Measurements from ENCODE around the gene HPCAL4.

HPCAL4 gene

DNA sequence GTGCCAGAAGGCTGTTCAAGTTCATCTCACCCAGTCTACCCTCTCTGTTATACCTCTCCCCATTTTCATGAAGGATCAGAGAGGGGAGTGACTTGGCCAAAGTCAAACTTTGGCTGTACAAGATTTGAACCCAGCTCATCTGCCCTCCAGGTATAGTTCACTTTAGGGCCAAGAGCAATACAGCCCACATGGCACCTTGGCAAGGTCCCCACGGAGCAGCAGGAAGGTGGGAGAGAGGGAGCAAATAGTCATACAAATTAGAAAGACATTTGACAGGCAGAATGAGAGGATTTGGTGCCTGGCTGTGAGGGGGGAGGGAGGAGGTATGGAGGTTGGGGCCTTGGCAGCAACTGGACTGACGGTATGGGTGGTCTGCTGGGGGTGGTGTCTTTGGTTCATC lies 1.0 kb downstream of the HPCAL4 start:
- no peak for ATAC-seq
- Mint-ChIP-seq H3K9me3 (no peaks in the 10 kb centered on the region), H3K4me3 (peak overlapping the region; percentile 47), H3K27me3 (peaks cover 77% of the 10 kb centered on the region), H3K27ac (peak overlapping the region; percentile 7), H3K4me1 (peaks cover 23% of the 10 kb centered on the region), H3K36me3 (no peaks in the 10 kb centered on the region)

DNA sequence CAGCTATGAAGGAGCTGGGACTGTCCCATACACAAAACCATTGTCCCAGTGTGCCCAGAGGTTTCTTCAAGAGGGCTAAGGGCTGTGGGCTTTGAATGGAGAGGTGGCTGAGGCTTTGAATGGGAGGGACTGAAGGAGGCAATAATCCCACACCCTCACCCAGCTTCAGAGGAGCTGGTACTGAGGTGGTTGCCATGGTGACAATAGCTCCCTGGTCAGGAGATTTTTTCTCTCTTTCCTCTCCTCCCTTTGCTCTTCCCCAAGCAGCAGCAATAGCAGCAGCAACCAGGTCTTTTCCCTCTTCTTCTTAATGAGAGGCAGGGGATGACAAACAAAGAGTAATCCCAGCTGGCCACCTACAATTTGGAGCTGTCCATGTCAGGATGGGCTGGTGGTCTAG lies 1.6 kb downstream of the HPCAL4 start:
- H3K4me3 Mint-ChIP-seq: no peak overlapping the region
- H3K27me3 Mint-ChIP-seq: peaks cover 78% of the 10 kb centered on the region
- no peak for ATAC-seq
- H3K27ac Mint-ChIP-seq: no peak overlapping the region
- H3K4me1 Mint-ChIP-seq: peaks cover 20% of the 10 kb centered on the region
- no peaks in the 10 kb centered on the region for H3K36me3 Mint-ChIP-seq
- no peaks in the 10 kb centered on the region for H3K9me3 Mint-ChIP-seq

DNA sequence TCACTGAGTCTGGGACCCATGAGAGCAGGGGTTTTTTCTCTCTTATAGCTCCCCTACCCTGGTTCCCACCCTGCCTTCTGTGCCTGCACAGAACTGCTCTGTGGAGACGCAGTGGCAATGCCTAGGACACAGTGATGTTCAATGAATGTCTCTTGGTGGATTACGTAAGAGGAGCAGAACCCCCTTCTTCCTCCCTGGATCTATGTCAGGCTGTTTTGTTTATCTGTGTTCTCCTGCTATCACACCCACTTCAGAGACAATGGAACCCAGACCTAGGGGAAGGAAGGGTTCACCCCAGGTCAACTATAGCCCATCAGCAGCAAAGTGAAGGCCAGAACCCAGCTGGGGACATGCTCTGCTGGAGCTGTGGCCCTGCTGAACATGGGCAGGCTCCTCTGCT lies 2.0 kb downstream of the HPCAL4 start:
- Mint-ChIP-seq H3K27me3 (peaks cover 82% of the 10 kb centered on the region), H3K9me3 (no peaks in the 10 kb centered on the region), H3K4me3 (no peak overlapping the region), H3K27ac (no peak overlapping the region), H3K36me3 (no peaks in the 10 kb centered on the region), H3K4me1 (peaks cover 20% of the 10 kb centered on the region)
- no peak for ATAC-seq

DNA sequence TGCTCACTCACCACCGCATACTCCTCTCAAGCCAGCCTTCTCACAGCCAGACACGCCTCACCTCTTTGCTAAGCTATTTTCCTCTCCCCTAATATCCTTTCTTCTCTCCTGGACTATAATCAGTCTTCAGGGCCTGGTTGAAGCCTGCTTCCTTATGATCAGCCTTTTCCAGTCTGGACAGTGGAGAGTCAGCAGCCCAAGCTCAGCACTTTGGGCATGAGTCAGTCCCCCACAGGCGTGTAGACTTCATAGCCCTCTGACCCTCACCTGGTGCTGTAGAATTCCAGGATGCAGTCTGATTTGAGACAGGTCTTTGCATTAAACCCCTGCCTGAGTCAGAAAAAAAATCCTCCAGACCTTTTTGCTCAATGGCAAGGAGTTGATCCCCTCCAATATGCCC lies 2.5 kb downstream of the HPCAL4 start:
- no peak for ATAC-seq
- no peaks in the 10 kb centered on the region for H3K36me3 Mint-ChIP-seq
- H3K4me1 Mint-ChIP-seq: peaks cover 20% of the 10 kb centered on the region
- H3K27ac Mint-ChIP-seq: no peak overlapping the region
- H3K9me3 Mint-ChIP-seq: no peaks in the 10 kb centered on the region
- no peak overlapping the region for H3K4me3 Mint-ChIP-seq
- peaks cover 84% of the 10 kb centered on the region for H3K27me3 Mint-ChIP-seq

DNA sequence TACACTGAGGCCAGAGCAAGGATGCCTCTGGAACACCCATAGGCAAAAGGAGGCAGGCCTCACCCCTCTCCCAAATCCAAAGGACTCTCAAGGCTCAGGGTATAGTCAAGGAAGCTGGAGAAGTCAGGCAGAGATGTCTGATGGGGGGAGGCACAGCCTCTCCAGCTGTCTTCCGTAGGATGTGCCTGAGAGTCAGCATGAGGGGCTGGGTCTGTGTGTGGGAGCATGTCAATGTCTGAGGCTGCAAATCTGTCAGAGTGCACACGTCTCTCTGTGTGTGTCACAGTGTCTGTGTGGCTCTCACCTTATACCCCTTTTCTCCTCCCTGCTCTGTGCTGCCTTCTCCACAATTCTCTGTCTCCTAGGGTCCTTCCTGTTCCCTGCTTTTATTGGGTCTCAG lies 4.0 kb downstream of the HPCAL4 start:
- no peaks in the 10 kb centered on the region for H3K9me3 Mint-ChIP-seq
- H3K4me1 Mint-ChIP-seq: peaks cover 16% of the 10 kb centered on the region
- H3K4me3 Mint-ChIP-seq: no peak overlapping the region
- peaks cover 92% of the 10 kb centered on the region for H3K27me3 Mint-ChIP-seq
- H3K27ac Mint-ChIP-seq: no peak overlapping the region
- no peak for ATAC-seq
- H3K36me3 Mint-ChIP-seq: no peaks in the 10 kb centered on the region

DNA sequence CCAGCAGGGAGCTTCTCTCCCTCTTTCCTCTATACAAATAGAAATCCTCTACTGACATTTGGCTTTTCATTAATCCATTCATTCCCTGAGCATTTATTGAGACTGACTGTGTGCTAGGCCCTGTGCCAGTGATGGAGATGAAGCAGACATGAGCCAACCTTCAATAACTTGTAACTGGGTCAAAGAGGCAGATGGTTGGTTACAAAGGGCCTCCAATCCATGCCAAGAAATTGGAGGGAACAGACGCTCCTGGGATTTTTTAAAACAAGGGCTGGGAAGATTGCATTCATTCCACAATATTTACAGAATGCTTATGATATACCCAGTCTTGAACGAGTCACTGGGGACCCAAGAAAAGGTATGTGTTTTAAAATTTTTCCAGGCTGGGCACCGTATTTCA lies 6.2 kb downstream of the HPCAL4 start:
- H3K4me1 Mint-ChIP-seq: peaks cover 2% of the 10 kb centered on the region
- no peak for ATAC-seq
- H3K9me3 Mint-ChIP-seq: no peaks in the 10 kb centered on the region
- no peak overlapping the region for H3K27ac Mint-ChIP-seq
- H3K36me3 Mint-ChIP-seq: no peaks in the 10 kb centered on the region
- H3K27me3 Mint-ChIP-seq: peaks cover 77% of the 10 kb centered on the region
- no peak overlapping the region for H3K4me3 Mint-ChIP-seq

DNA sequence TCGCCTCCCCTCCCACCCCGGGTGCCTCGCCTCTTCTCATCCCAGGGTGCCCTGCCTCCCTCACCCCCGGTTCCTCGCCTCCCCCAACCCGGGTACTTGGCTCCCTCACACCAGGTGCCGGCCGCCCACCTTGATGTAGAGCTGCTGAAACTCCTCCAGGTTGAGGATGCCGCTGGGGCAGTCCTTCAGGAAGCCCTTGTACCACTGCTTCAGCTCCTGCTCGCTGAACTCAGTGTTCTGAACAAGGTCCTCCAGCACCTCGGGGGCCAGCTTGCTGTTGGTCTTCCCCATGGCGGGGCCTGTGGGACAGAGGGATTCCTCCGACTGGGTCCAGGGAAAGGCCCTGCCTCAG lies 6.9 kb downstream of the HPCAL4 start:
- peaks cover 70% of the 10 kb centered on the region for H3K27me3 Mint-ChIP-seq
- no peaks in the 10 kb centered on the region for H3K9me3 Mint-ChIP-seq
- no peaks in the 10 kb centered on the region for H3K36me3 Mint-ChIP-seq
- no peak for ATAC-seq
- no peaks in the 10 kb centered on the region for H3K4me1 Mint-ChIP-seq
- H3K4me3 Mint-ChIP-seq: no peak overlapping the region
- no peak overlapping the region for H3K27ac Mint-ChIP-seq

DNA sequence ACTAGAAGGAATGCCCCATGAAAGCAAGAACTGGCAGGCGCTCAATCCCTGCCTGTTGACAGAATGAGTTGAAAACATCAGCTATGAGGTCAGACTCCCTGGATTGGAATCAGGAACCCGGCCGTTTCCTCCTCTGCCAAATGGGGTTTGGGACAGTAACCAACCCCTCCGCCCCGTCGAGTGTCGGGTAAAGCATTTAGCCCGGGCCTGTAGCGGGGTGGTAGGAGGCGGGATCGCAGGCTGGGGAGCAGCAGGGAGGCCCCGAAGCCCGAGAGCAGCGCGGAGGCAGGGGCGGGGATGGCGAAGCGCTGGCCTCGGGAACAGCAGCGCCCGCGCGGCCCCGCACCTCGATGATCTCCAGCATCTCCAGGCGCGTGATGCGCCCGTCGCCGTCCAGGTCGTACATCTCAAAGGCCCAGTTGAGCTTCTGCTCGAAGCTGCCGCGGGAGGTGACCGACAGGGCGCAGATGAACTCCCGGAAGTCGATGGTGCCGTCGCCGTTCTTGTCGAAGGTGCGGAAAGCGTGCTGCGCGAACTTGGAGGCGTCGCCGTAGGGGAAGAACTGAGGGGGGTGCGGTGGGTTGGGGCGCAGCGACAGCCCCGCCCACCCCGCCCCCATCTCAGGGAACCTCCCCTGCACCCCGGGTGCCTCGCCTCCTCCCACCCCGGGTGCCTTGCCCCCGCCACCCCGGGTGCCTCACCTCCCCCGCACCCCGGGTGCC lies 7.5 kb downstream of the HPCAL4 start:
- peak; percentile 70 for ATAC-seq
- no peak overlapping the region for H3K4me3 Mint-ChIP-seq

DNA sequence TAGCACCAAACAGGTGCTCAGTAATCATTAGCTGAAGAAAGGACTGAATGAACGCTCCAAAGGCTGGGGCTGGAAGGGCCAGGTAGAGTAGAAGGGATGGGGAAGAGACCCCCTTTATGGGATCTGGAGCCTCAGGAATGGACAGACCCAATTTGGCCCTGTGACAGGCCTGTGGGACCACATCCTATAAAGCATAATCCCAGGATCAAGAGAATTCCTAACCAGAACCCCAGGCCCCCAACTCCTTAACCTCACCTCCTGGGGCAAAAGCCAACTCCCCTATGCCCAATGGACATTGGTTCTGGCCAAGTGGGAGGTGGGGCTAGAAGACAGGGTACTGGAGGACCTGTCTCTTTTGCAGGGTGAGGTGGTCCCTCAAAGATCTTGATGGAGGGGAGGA lies 9.2 kb downstream of the HPCAL4 start:
- H3K27ac Mint-ChIP-seq: no peak overlapping the region
- H3K9me3 Mint-ChIP-seq: no peaks in the 10 kb centered on the region
- H3K36me3 Mint-ChIP-seq: no peaks in the 10 kb centered on the region
- no peak overlapping the region for H3K4me3 Mint-ChIP-seq
- peaks cover 47% of the 10 kb centered on the region for H3K27me3 Mint-ChIP-seq
- no peaks in the 10 kb centered on the region for H3K4me1 Mint-ChIP-seq
- ATAC-seq: no peak

More for the DNA sequence above, 7.5 kb downstream of the HPCAL4 start:
- Mint-ChIP-seq H3K9me3 (no peaks in the 10 kb centered on the region), H3K4me1 (no peaks in the 10 kb centered on the region), H3K36me3 (no peaks in the 10 kb centered on the region), H3K27ac (no peak overlapping the region), H3K27me3 (peaks cover 64% of the 10 kb centered on the region)

DNA sequence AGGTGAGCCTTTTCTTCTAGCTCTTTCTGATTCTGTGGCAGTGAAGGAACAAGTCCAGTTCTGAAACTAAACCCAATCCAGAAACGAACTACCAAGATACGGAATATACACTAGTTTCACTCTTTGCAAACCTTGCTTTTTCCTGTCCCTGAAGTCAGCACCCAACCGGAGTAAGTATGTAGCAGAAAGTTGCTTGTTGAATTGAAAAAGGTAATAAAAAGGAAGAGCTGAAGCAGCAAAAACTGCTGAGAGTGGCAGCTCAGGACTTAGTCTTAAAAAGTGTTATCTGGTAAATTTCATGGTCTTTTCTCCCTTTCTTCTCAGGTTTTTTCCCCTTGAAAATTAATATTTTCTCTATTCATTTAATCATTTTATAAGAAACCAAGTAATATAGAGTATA lies 9.9 kb downstream of the HPCAL4 start:
- ATAC-seq: no peak
- H3K27ac Mint-ChIP-seq: no peak overlapping the region
- H3K4me3 Mint-ChIP-seq: no peak overlapping the region
- no peaks in the 10 kb centered on the region for H3K36me3 Mint-ChIP-seq
- peaks cover 40% of the 10 kb centered on the region for H3K27me3 Mint-ChIP-seq
- no peaks in the 10 kb centered on the region for H3K9me3 Mint-ChIP-seq
- no peaks in the 10 kb centered on the region for H3K4me1 Mint-ChIP-seq

DNA sequence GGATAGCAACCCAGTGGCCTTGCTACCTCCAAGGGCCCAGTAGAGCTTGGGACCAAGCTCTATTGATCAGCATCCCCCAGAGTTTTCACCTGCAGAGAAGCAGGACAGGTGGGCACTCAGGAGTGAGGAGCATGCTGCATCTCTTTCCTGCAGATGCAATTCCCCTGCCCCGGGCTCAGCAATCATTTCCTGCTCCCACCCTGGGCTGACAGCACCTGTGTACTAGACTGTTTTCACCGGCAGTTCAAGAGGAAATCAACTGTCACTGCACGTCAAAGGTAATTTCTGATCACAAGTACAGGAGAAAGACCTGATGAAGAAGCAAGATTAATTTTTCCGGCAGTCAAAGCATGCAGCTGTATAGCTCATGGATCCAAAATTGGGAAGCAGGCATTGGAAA lies 10.5 kb downstream of the HPCAL4 start:
- ATAC-seq: no peak
- no peaks in the 10 kb centered on the region for H3K4me1 Mint-ChIP-seq

DNA sequence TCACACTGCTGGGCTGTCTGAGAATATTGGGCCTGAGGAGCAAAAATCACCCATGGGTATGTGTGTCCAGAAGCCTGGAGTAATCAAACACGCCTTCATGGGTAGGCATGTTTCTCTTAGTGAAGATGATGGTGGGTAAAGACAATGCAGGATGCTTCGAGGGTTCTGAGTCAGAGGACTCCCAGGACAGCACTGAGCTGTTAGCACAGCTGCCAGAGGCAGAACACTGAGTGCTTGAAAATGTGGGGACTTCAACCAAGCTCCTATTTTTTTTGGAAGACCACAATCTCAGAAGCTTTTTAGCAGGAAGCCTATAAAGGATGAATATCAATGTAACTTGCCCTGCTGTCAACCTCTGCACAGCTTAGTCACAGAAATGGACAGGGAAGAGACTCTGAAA lies 11.4 kb downstream of the HPCAL4 start:
- H3K9me3 Mint-ChIP-seq: no peaks in the 10 kb centered on the region
- H3K4me1 Mint-ChIP-seq: no peaks in the 10 kb centered on the region
- no peak overlapping the region for H3K4me3 Mint-ChIP-seq
- ATAC-seq: no peak
- H3K27ac Mint-ChIP-seq: no peak overlapping the region
- H3K36me3 Mint-ChIP-seq: no peaks in the 10 kb centered on the region
- H3K27me3 Mint-ChIP-seq: peaks cover 25% of the 10 kb centered on the region

More for the DNA sequence above, 10.5 kb downstream of the HPCAL4 start:
- no peaks in the 10 kb centered on the region for H3K9me3 Mint-ChIP-seq
- H3K36me3 Mint-ChIP-seq: no peaks in the 10 kb centered on the region
- H3K27ac Mint-ChIP-seq: no peak overlapping the region
- no peak overlapping the region for H3K4me3 Mint-ChIP-seq
- peaks cover 34% of the 10 kb centered on the region for H3K27me3 Mint-ChIP-seq

DNA sequence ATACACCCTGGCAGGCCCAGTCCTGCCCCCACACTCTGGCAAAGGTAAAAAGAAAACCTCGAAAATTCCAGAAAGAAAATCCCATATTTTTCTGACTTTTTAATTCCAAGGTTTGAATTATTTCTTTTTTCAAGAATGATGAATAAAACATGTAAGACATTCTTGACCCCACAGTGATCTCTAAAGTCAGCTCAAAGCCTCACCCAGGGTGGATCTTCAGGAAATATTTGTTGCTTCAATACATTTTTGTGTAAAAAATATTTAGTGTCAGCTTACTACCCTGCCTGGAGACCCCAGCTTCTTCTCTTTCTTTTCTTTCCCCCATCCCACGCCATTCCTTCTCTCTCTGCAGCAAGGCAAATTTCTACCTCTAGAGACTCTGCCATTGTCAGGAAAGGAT lies 12.3 kb downstream of the HPCAL4 start:
- Mint-ChIP-seq H3K9me3 (no peaks in the 10 kb centered on the region), H3K27me3 (peaks cover 17% of the 10 kb centered on the region), H3K27ac (no peak overlapping the region), H3K36me3 (no peaks in the 10 kb centered on the region), H3K4me3 (no peak overlapping the region), H3K4me1 (no peaks in the 10 kb centered on the region)
- no peak for ATAC-seq

DNA sequence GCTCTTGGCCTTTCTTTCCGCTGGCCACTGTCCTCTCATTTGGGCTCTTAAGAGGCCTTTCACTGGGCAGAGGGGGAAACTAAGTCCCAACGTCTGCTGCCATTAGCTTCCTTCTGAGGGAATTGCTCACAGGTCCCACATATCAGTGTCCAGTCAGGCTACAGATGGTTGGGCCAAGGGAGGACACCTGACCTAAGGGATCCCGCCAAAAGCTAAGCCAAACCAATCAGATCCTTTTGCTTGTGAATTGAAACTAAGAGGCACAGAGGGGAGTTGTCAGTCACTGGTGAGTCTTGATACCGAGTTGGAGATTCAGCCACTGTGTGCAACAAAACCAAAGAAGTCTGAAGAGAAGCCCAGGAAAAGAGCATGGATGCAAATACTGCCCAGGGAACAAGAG lies 13.6 kb downstream of the HPCAL4 start:
- no peak overlapping the region for H3K27ac Mint-ChIP-seq

DNA sequence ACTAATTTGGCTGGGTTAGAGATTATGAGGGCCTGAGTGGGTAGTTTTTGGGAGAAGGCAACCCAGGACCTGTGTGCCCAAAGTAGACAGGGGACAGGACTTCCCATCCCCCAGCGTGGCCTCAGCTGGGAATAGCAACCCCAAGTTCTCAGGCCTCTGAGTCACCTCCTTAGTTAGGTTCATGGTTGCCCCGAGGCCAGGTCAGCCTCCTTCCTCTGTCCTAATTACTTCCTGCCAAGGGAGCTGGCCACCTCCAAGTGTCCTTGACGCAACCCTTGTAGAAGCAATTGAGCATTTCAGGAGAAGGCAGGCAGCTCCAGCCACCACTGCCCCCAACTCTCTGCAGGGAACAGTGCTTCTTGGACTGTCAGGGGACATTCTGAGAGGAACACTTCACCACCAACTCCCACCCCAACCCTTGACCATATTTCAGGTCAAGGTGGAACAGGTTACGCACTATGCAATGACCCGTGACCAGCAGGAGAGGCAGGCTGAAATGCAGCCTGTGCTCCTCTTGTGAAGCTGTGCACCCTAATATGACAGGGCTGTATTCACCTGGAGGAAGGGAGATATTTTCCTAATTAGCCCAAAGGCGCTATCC lies 14.2 kb downstream of the HPCAL4 start:
- H3K36me3 Mint-ChIP-seq: no peaks in the 10 kb centered on the region
- peaks cover 10% of the 10 kb centered on the region for H3K27me3 Mint-ChIP-seq
- ATAC-seq: no peak
- no peak overlapping the region for H3K27ac Mint-ChIP-seq
- H3K4me3 Mint-ChIP-seq: no peak overlapping the region
- no peaks in the 10 kb centered on the region for H3K9me3 Mint-ChIP-seq
- H3K4me1 Mint-ChIP-seq: peaks cover 6% of the 10 kb centered on the region

More for the DNA sequence above, 13.6 kb downstream of the HPCAL4 start:
- Mint-ChIP-seq H3K27me3 (peaks cover 10% of the 10 kb centered on the region), H3K36me3 (no peaks in the 10 kb centered on the region), H3K4me3 (no peak overlapping the region), H3K9me3 (no peaks in the 10 kb centered on the region), H3K4me1 (peaks cover under 1% of the 10 kb centered on the region)
- no peak for ATAC-seq

DNA sequence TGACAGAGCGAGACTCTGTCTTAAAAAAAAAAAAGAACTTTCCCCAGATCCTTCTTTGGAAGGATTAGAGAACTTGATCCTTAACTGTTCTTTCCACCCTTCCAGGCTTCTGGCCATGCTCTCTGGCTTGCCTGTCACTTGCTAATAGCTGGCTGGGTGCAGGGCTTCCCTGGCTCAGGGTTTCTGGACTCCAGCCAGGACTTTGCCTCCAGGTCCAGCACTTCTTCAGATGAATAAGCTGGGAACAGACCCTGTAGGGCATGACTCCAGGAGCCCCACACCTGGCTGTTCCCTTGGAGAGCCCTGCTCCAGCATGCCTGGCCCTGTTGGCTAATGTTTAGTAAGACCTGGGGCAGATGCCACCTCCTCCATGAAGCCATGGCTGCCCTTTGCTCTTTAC lies 16.0 kb downstream of the HPCAL4 start:
- ATAC-seq: no peak
- H3K9me3 Mint-ChIP-seq: no peaks in the 10 kb centered on the region
- H3K4me1 Mint-ChIP-seq: peaks cover 6% of the 10 kb centered on the region
- H3K27ac Mint-ChIP-seq: no peak overlapping the region
- H3K27me3 Mint-ChIP-seq: peaks cover 20% of the 10 kb centered on the region
- no peaks in the 10 kb centered on the region for H3K36me3 Mint-ChIP-seq
- no peak overlapping the region for H3K4me3 Mint-ChIP-seq
